Smooth muscle cell of the umbilical artery (primary cell): ENCODE measurements around the gene KLHL42. TPM values are rescaled to one million over a fixed set of nuclear protein-coding genes. Genes with fewer than 3 reads are reported as not detected.

Source experiments
- total RNA-seq: library from RNA; depleted of rRNA; stranded (reverse); fragments of >200 nt; gene quantifications from 2 replicates; pipeline ENCODE4 v1.2.3, GENCODE V29; 2014

KLHL42 gene
- total RNA-seq, result 37.8 and 49.3 TPM in 2 replicates

GRCh38 chr12:27779920-27780611 is at the start of gene KLHL42, which contains the start of gene MANSC4:
Gene KLHL42, plus strand, starts transcription at chr12:27780233. Its CDS starts 98 bp downstream, at chr12:27780331.
Gene MANSC4, minus strand, starts transcription at chr12:27780236. Its CDS starts 8,960 bp downstream, at chr12:27771276.

Other genes with a start within 250 kb of the KLHL42 start
- gene REP15, start 83.8 kb upstream of the KLHL42 start, total RNA-seq, result 2.1 and 5.0 TPM in 2 replicates
- 52.2 and 61.8 TPM in 2 replicates for gene MRPS35, start 69.4 kb upstream of the KLHL42 start, total RNA-seq
- 0.89 TPM in 1 of 2 replicates, not detected in the other for gene MANSC4, start within 50 bp of the KLHL42 start, total RNA-seq
- gene PTHLH, start 192.5 kb downstream of the KLHL42 start, total RNA-seq, result 3.2 and 13.4 TPM in 2 replicates